HG03025 (cell line): ENCODE results near the gene CCDC6.
"Not testable (repeated sequence)": the region's sequence is repeated elsewhere in the genome, so short reads cannot be mapped to it uniquely, and the experiment has no call there.

ENCODE experiments used
- ATAC-seq: cut with Tn5 transposase; IDR thresholded peaks from one replicate; pipeline ENCODE4 v1.9.1; 2021; ENCODE audit warnings: mild to moderate bottlenecking, moderate library complexity; ENCODE audit not compliant: unreplicated experiment, low FRiP score

CCDC6 gene

DNA sequence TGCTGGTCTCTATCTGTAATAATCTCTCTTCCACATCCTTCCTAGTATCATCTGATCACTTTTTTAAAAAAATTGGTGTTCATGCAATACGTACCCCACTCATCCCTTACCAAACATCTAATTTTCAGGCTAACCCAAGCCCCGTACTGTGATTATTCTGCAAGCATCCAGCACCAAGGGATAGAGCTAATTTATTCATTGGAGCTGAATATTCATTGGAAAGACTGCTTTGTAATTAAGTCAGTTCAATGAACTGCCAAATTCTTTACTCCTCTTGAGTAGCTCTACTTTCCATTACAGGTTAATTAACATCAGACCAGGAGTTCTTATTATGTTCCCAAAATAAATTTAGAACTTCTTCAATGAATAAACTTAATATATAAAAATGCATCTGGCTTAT lies 86.7 kb downstream of the CCDC6 start:
- no peak for ATAC-seq

GRCh38 chr10:59819265-59819664 lies 87.1 kb downstream of the CCDC6 start:
- no peak for ATAC-seq

GRCh38 chr10:59817773-59818172 lies 88.6 kb downstream of the CCDC6 start:
- no peak for ATAC-seq

DNA sequence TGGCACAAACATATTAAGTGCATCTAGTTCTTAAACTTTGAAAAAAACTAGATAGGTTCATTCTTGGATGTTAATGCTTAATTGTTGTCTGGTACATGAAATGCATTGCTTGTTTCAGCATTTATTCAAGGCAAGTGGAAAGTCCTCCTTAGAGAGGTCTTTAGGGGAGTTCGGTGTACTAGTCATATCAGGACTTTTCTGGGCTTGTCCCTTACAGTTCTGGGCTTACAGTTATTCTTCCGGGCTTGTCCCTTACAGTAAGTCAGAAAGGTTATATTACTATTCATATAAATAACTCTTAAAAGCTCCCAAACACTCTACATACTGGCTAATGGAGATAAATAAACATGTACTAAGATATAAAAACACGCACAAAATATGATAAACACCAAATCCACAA lies 91.5 kb downstream of the CCDC6 start:
- ATAC-seq, result no peak

GRCh38 chr10:59812519-59813122 lies 93.7 kb downstream of the CCDC6 start:
- ATAC-seq, result no peak

GRCh38 chr10:59809644-59809974 lies 96.7 kb downstream of the CCDC6 start:
- no peak for ATAC-seq

- peak; percentile 88 for ATAC-seq
These were observed 97.3 kb downstream of the CCDC6 start for GRCh38 chr10:59808896-59809643.

DNA sequence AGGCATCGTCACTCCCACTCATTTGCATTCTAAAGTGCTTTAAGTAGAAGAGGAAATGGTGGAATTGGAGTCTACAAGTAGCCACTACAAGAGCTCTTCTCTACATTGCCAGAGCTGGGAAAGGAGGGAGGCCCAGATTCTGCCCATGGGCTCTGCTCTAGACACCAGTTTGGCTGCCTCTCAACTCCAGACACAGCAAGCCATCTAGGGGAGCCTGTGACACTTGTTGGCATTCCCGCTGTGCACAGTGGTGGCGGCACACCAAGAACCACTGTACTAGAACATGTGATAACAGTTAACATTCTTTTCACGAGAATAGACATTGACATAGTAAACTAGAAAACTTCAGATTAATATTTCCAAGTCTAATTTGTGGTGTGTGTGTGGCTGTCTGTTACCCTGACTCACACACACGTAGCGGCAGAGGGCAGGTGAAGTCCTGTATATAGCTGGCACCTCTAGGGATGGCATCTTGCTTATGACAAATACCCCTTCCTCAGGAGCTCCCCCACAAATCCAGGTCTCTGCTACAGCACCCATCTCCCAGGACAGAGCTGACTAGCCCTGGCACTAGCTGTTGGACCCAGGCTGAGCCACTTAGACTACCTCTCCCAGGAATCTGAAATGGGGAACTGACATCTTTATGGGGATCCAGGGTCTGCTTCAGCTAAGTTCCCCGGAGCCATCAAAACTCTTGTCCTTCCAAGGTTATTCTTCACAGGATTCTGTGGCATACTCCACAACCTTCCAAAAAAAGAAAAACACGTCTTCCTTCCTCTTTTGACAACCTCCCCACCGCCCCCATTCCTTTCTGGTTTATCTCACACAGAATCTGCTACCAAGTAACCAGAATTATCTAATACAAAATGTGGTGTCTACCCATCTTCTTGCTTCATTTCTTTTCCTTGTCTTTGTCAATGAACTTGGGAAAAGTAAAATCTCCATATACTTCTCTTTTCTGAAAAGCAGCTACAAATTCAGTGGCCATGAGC lies 98.4 kb downstream of the CCDC6 start:
- no peak for ATAC-seq

- no peak for ATAC-seq
These were observed 101.3 kb downstream of the CCDC6 start for GRCh38 chr10:59805014-59805413.

DNA sequence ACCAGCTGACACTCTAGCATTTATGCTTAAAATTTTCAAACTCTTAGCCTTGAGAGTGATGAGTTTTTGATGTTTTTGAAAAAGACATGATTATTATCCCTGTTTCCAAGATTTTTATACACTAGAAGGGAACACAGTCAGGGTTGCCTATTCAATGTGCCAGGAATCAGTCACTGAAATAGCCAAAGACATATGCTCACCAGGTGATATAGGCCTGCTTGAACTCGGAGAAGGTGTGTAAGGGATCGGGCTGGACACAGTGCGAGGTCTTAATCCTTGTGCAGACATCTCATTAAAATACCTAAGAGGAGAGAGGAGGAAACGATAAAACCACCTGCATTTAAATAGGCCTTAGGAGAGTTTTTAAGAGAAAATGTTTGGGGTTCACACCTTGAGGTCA lies 102.1 kb downstream of the CCDC6 start:
- ATAC-seq, result no peak

DNA sequence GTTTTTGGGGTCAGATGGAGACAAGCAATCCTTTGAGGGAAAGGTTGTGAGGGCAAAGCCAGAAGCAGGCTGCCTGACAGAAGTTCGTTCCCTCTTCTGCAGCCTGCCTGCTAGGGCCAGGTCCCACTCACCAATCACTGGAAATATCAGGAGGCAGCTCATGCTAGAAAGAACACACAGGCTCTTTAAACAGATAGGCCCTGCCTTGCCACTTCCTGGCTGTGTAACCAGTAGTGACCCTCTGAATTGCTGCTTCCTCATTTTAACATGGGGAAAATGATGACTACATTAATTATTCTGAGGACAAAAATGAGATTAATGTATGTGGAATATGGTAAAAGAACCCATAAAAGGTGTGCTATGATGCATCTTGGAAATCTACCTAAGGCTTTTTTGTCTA lies 102.6 kb downstream of the CCDC6 start:
- no peak for ATAC-seq

DNA sequence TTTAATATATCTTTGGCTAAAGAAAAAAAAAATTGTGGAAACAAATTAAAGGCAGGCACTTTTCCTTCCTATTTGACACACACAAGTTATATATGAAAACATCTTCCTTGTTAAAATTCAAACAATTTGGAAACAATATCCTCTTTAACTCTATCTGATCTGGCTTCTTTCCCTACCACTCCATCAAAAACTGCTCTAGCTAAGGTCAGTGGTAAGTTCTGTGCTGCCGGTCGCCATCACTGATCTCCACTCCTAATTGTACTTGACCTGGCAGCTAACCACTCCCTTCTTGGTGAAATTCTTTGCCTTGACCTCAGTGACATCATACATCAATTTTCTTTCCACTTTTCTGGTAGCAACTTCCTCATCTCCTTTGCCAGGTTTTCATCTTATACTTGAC lies 105.2 kb downstream of the CCDC6 start:
- ATAC-seq, result no peak

- no peak for ATAC-seq
These were observed 106.9 kb downstream of the CCDC6 start for GRCh38 chr10:59799421-59799820.

- ATAC-seq, result no peak
These were observed 112.4 kb downstream of the CCDC6 start for GRCh38 chr10:59793919-59794318.

DNA sequence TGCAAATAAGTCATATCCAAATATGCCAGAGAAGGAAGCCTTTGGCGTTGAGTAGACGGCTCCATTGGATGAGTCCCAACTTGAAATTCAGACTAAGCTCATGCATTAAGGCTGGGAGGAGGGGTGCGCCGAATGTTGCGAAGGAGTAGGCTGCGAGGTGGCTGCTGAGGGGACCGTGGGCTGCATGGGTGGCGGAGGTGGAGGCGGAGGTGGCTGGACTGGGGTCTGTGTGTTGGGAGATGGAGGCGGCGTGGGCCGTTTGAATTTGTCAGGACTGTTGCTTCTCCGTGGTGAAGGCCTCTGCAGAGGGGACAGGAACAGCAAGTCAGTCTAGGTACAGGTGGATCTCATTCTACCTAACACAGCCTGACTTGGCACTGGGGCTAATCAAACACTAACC lies 113.5 kb downstream of the CCDC6 start:
- no peak for ATAC-seq

GRCh38 chr10:59791601-59792000 lies 114.8 kb downstream of the CCDC6 start:
- ATAC-seq, result no peak

GRCh38 chr10:59790080-59790479 lies 116.3 kb downstream of the CCDC6 start:
- ATAC-seq, result not testable (repeated sequence)

DNA sequence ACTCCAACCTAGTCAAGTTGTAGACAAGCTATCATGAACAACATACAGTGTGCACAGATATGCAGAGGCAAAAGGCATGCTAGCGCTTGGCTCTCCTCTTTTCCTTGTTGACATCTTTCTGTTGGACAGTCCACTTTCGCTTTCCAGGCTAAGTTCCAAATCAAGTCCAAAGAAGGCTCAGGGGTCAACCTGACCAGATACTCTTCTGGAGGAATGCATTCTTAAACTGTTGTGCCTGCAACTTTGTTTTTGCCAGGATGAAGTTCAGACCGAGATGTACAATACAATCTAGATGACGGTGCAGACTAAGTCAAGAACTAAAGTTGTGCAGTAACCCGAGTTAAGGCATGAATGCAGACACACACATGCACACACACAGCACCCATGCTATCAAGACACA lies 117.4 kb downstream of the CCDC6 start:
- not testable (repeated sequence) for ATAC-seq

DNA sequence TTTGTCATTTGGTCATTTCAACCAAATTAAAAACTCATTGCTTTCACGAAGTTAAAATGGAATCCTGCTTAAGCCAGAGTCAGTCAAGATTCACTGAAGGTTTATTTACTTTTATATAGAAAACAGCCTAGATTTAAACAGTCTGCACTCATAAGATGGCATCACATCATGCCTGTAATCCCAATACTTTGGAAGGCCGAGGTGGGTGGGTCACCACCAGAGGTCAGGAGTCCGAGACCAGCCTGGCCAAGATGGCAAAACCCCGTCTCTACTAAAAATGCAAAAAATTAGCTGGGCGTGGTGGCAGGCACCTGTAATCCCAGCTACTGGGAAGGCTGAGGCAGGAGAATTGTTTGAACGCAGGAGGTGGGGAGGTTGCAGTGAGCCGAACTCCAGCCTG lies 119.3 kb downstream of the CCDC6 start:
- not testable (repeated sequence) for ATAC-seq

- ATAC-seq, result not testable (repeated sequence)
These were observed 120.9 kb downstream of the CCDC6 start for GRCh38 chr10:59785476-59785875.

DNA sequence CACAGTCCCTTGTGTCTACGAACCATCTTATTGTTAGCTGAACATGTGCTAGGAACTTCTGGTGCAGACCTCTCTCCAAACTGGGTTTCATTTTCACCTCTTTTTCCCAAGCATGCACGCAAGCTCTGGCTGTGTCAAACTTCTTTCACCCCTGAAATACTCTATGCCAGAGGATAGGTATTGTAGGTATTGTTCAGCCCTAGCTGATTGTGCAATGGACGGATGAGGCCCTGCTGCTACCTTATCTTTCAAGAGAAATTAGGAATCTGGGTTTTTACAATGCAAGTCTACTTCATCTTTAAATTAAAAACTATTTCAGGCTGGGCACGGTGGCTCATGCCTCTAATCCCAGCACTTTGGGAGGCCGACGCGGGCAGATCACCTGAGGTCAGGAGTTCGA lies 124.8 kb downstream of the CCDC6 start:
- no peak for ATAC-seq
